WTC11 (cell line): ENCODE measurements around the gene OCSTAMP. TPM values are rescaled to one million over a fixed set of nuclear protein-coding genes. Genes with fewer than 3 reads are reported as not detected.

Experiments used
- ATAC-seq: fragments of 200-7000 bp; cut with Tn5 transposase; 2 replicates; pipeline ENCODE4 v1.10.0; 2021; ENCODE audit warnings: mild to moderate bottlenecking, moderate library complexity
- CTCF ChIA-PET: fragments of 300-600 bp; sonication (Branson Sonifier 250); formaldehyde crosslinking; loops from one replicate; lab custom pipeline; 2021; ENCODE audit warnings: antibody characterized with exemption; lab: Charles Lee
- POLR2A ChIA-PET: fragments of 350-600 bp; sonication (Branson Sonifier 250); formaldehyde crosslinking; loops from one replicate; lab custom pipeline; 2021; ENCODE audit warnings: antibody characterized with exemption; lab: Charles Lee
- DNase-seq: peaks from one replicate; pipeline ENCODE4 v3.0.0; 2021; ENCODE audit warnings: low spot score
- H3K27ac Mint-ChIP-seq: 2 replicates; pipeline ENCODE4 v1.8.0; 2021; ENCODE audit warnings: mixed read lengths
- H3K27me3 Mint-ChIP-seq: 2 replicates; pipeline ENCODE4 v1.8.0; 2021; ENCODE audit warnings: low read depth, mild to moderate bottlenecking, moderate library complexity, mixed read lengths
- H3K36me3 Mint-ChIP-seq: 2 replicates; pipeline ENCODE4 v1.8.0; 2021; ENCODE audit warnings: mixed read lengths
- H3K4me1 Mint-ChIP-seq: 2 replicates; pipeline ENCODE4 v1.8.0; 2022; ENCODE audit warnings: mixed read lengths
- H3K4me3 Mint-ChIP-seq: 2 replicates; pipeline ENCODE4 v1.8.0; 2021; ENCODE audit warnings: mild to moderate bottlenecking, moderate library complexity, mixed read lengths
- H3K9me3 Mint-ChIP-seq: 2 replicates; pipeline ENCODE4 v1.8.0; 2021; ENCODE audit warnings: mixed read lengths
- ATF2 ChIP-seq: sonication (generic); formaldehyde crosslinking; IDR thresholded peaks from 2 replicates; pipeline ENCODE4 v1.8.1; 2022; ENCODE audit warnings: low read depth, missing genetic modification reagents, borderline replicate concordance
- CDX4 ChIP-seq: fragments of 250-450 bp; sonication (Bioruptor Pico); IDR thresholded peaks from 2 replicates; pipeline ENCODE4 v1.9.0; 2021; ENCODE audit warnings: moderate library complexity, mild to moderate bottlenecking, inconsistent platforms, borderline replicate concordance
- FOXK1 ChIP-seq: sonication (generic); formaldehyde crosslinking; IDR thresholded peaks from 2 replicates; pipeline ENCODE4 v1.8.0; 2022; ENCODE audit warnings: mild to moderate bottlenecking, moderate library complexity, missing genetic modification reagents
- GTF2I ChIP-seq: fragments of 250-450 bp; sonication (Bioruptor Pico); conservative IDR thresholded peaks from 2 replicates; pipeline ENCODE4 v1.4.0; 2021; ENCODE audit warnings: mild to moderate bottlenecking
- MYBL2 ChIP-seq: sonication (generic); formaldehyde crosslinking; IDR thresholded peaks from 2 replicates; pipeline ENCODE4 v1.8.1; 2023; ENCODE audit warnings: mild to moderate bottlenecking, moderate library complexity, missing genetic modification reagents
- NR3C1 ChIP-seq: sonication (generic); formaldehyde crosslinking; conservative IDR thresholded peaks from 2 replicates; pipeline ENCODE4 v1.8.1; 2023; ENCODE audit warnings: low read depth, mild to moderate bottlenecking, missing genetic modification reagents
- PRRX2 ChIP-seq: fragments of 250-450 bp; sonication (Bioruptor Pico); IDR thresholded peaks from 2 replicates; pipeline ENCODE4 v1.8.0; 2021; ENCODE audit warnings: mild to moderate bottlenecking
- RELA ChIP-seq: sonication (generic); formaldehyde crosslinking; IDR thresholded peaks from 2 replicates; pipeline ENCODE4 v1.8.1; 2022; ENCODE audit warnings: missing genetic modification reagents, mild to moderate bottlenecking, borderline replicate concordance
- TP53 ChIP-seq: sonication (generic); formaldehyde crosslinking; IDR thresholded peaks from 2 replicates; pipeline ENCODE4 v1.8.1; 2023; ENCODE audit warnings: mild to moderate bottlenecking, missing genetic modification reagents
- ZNF232 ChIP-seq: sonication (generic); formaldehyde crosslinking; IDR thresholded peaks from 2 replicates; pipeline ENCODE4 v1.8.0; 2022; ENCODE audit warnings: mild to moderate bottlenecking, missing genetic modification reagents
- ZNF396 ChIP-seq: fragments of 250-450 bp; sonication (Bioruptor Pico); IDR thresholded peaks from 2 replicates; pipeline ENCODE4 v1.8.0; 2021; ENCODE audit warnings: mild to moderate bottlenecking, moderate library complexity, borderline replicate concordance
- ZNF416 ChIP-seq: fragments of 250-450 bp; sonication (Bioruptor Pico); IDR thresholded peaks from 2 replicates; pipeline ENCODE4 v1.9.0; 2021; ENCODE audit warnings: mild to moderate bottlenecking, inconsistent platforms
- ZNF425 ChIP-seq: fragments of 250-450 bp; sonication (Bioruptor Pico); conservative IDR thresholded peaks from 2 replicates; pipeline ENCODE4 v1.9.0; 2021; ENCODE audit warnings: mild to moderate bottlenecking
- total RNA-seq: library from RNA; stranded (reverse); gene quantifications from 3 replicates; pipeline ENCODE4 v1.2.3, GENCODE V29; 2021
- TF ChIP-seq, protein P1 (sequence below): sonication (generic); formaldehyde crosslinking; IDR thresholded peaks from 2 replicates; pipeline ENCODE4 v1.8.1; 2023; ENCODE audit warnings: mild to moderate bottlenecking, missing genetic modification reagents
- TF ChIP-seq, protein P2 (sequence below): sonication (generic); formaldehyde crosslinking; IDR thresholded peaks from 2 replicates; pipeline ENCODE4 v1.8.0; 2023; ENCODE audit warnings: missing genetic modification reagents, mild to moderate bottlenecking, borderline replicate concordance
- TF ChIP-seq, protein P3 (sequence below): sonication (generic); formaldehyde crosslinking; conservative IDR thresholded peaks from 2 replicates; pipeline ENCODE4 v1.8.1; 2022; ENCODE audit warnings: mild to moderate bottlenecking, missing genetic modification reagents

Gene OCSTAMP
- total RNA-seq, 1 experiment from 2014 or later = not detected

DNA sequence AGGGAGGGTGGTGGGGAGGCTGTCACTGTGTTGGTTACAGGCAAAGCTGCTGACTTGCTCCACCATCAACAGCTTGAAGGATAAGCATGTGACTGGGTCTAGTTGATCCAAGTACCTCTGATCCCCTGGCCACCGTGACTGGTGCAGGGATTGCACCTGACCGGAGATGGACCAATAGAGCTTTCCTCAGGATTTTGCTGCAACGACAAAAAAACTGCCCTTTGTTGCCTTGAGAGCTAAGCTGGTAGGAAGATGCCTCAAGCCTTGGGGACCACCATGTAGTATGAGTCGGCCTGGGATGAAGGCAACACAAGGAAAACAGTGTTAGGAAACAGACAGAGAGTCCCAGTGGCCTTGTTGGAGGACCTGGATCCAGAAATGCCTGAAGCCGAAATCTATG, 1.8 kb downstream of the OCSTAMP start:
- Mint-ChIP-seq H3K27me3 (no peaks in the 10 kb centered on the region), H3K9me3 (no peaks in the 10 kb centered on the region), H3K4me3 (no peak overlapping the region), H3K36me3 (no peaks in the 10 kb centered on the region), H3K4me1 (peaks cover 31% of the 10 kb centered on the region), H3K27ac (no peak overlapping the region)
- ATAC-seq = no peak
- no peak for DNase-seq
- ChIA-PET POLR2A (no interaction called here), CTCF (interaction anchor here (1.8 kb wide), 1 partner anchor 14 kb away, joined by 5 read pairs; no protein-coding TSS in a partner anchor)
- TF ChIP-seq ZNF416 (no peak), PRRX2 (CRISPR knock-in tag) (no peak), ZNF396 (CRISPR knock-in tag) (no peak), NR3C1 (CRISPR knock-in tag) (no peak), MYBL2 (no peak)
- TF ChIP-seq, protein P1, sequence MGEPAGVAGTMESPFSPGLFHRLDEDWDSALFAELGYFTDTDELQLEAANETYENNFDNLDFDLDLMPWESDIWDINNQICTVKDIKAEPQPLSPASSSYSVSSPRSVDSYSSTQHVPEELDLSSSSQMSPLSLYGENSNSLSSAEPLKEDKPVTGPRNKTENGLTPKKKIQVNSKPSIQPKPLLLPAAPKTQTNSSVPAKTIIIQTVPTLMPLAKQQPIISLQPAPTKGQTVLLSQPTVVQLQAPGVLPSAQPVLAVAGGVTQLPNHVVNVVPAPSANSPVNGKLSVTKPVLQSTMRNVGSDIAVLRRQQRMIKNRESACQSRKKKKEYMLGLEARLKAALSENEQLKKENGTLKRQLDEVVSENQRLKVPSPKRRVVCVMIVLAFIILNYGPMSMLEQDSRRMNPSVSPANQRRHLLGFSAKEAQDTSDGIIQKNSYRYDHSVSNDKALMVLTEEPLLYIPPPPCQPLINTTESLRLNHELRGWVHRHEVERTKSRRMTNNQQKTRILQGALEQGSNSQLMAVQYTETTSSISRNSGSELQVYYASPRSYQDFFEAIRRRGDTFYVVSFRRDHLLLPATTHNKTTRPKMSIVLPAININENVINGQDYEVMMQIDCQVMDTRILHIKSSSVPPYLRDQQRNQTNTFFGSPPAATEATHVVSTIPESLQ (CRISPR knock-in tag) = no peak
- TF ChIP-seq, protein P2, sequence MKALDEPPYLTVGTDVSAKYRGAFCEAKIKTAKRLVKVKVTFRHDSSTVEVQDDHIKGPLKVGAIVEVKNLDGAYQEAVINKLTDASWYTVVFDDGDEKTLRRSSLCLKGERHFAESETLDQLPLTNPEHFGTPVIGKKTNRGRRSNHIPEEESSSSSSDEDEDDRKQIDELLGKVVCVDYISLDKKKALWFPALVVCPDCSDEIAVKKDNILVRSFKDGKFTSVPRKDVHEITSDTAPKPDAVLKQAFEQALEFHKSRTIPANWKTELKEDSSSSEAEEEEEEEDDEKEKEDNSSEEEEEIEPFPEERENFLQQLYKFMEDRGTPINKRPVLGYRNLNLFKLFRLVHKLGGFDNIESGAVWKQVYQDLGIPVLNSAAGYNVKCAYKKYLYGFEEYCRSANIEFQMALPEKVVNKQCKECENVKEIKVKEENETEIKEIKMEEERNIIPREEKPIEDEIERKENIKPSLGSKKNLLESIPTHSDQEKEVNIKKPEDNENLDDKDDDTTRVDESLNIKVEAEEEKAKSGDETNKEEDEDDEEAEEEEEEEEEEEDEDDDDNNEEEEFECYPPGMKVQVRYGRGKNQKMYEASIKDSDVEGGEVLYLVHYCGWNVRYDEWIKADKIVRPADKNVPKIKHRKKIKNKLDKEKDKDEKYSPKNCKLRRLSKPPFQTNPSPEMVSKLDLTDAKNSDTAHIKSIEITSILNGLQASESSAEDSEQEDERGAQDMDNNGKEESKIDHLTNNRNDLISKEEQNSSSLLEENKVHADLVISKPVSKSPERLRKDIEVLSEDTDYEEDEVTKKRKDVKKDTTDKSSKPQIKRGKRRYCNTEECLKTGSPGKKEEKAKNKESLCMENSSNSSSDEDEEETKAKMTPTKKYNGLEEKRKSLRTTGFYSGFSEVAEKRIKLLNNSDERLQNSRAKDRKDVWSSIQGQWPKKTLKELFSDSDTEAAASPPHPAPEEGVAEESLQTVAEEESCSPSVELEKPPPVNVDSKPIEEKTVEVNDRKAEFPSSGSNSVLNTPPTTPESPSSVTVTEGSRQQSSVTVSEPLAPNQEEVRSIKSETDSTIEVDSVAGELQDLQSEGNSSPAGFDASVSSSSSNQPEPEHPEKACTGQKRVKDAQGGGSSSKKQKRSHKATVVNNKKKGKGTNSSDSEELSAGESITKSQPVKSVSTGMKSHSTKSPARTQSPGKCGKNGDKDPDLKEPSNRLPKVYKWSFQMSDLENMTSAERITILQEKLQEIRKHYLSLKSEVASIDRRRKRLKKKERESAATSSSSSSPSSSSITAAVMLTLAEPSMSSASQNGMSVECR (CRISPR knock-in tag) = no peak

DNA sequence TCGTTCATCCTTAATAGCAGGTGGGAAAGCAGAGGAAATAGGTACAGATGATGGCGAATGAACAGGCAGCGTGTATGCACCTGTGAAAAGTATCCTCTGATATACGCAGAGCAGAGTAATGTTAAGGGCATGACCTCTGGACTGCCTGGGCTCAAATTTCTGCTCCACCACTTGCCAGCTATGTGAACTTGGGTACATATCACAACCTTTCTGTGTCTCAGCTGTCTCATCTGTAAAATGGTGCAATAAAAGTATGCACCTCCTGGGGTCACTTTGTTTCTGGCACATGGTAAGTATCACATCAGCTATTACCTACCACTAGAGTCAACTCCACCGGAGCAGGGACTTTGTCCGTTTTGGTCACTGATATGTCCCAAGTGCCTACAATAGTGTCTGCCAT, 2.5 kb downstream of the OCSTAMP start:
- no peak for ATAC-seq
- no peak for DNase-seq
- no peaks in the 10 kb centered on the region for H3K36me3 Mint-ChIP-seq
- ChIA-PET POLR2A (no interaction called here), CTCF (no interaction called here)
- H3K4me1 Mint-ChIP-seq = peaks cover 25% of the 10 kb centered on the region
- H3K27ac Mint-ChIP-seq = no peak overlapping the region
- H3K9me3 Mint-ChIP-seq = no peaks in the 10 kb centered on the region
- TF ChIP-seq ZNF425 = no peak
- TF ChIP-seq RELA (CRISPR knock-in tag) = no peak
- TF ChIP-seq, protein P1 (CRISPR knock-in tag) = no peak
- no peak for TF ChIP-seq FOXK1
- no peak for TF ChIP-seq TP53 (CRISPR knock-in tag)
- TF ChIP-seq GTF2I (CRISPR knock-in tag) = no peak
- H3K4me3 Mint-ChIP-seq = no peak overlapping the region
- H3K27me3 Mint-ChIP-seq = no peaks in the 10 kb centered on the region

GRCh38 chr20:46546936-46547335, 3.5 kb downstream of the OCSTAMP start:
- H3K4me1 Mint-ChIP-seq = peaks cover 15% of the 10 kb centered on the region
- ATAC-seq (no peak), DNase-seq (no peak)
- H3K4me3 Mint-ChIP-seq = no peak overlapping the region
- no peaks in the 10 kb centered on the region for H3K27me3 Mint-ChIP-seq
- ChIA-PET POLR2A (no interaction called here), CTCF (interaction anchor here (1.8 kb wide), 1 partner anchor 16 kb away, joined by 4 read pairs; no protein-coding TSS in a partner anchor)
- no peaks in the 10 kb centered on the region for H3K9me3 Mint-ChIP-seq
- no peak overlapping the region for H3K27ac Mint-ChIP-seq
- no peaks in the 10 kb centered on the region for H3K36me3 Mint-ChIP-seq
- TF ChIP-seq ATF2 (no peak), ZNF232 (no peak), CDX4 (CRISPR knock-in tag) (no peak), MYBL2 (no peak)
- TF ChIP-seq, protein P3, sequence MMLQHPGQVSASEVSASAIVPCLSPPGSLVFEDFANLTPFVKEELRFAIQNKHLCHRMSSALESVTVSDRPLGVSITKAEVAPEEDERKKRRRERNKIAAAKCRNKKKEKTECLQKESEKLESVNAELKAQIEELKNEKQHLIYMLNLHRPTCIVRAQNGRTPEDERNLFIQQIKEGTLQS = no peak
